Pons (tissue), 1 donor: ENCODE measurements around the gene BTN3A1.
A peak's percentile ranks its signal among the peaks of the same experiment; 100 is the strongest.
"Not testable (repeated sequence)": the region's sequence is repeated elsewhere in the genome, so short reads cannot be mapped to it uniquely, and the experiment has no call there.

Source experiments
- DNase-seq: peaks from one replicate; pipeline ENCODE4 v3.0.0-alpha.2; 2016; ENCODE audit warnings: low spot score

The BTN3A1 gene

DNA sequence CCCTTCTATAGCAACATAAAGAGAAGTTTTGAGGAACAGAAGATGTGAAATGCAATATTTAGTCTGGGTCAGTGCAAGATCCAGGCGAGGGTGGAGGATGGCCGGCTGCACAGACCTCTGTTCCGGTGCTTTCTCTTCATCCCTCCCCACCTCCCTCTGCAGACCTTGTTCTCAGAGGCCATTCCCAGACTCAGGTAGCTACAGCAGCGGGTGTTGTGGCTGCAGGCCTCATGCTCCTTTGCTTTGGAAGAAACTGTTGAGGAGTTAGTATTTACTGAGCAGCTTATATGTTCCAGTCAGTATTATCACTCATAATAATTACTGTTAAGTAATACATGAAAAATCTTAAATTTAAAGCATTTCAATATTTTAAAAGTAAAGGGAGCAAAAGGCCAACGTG, 39.9 kb downstream of the BTN3A1 start:
- no peak for DNase-seq

DNA sequence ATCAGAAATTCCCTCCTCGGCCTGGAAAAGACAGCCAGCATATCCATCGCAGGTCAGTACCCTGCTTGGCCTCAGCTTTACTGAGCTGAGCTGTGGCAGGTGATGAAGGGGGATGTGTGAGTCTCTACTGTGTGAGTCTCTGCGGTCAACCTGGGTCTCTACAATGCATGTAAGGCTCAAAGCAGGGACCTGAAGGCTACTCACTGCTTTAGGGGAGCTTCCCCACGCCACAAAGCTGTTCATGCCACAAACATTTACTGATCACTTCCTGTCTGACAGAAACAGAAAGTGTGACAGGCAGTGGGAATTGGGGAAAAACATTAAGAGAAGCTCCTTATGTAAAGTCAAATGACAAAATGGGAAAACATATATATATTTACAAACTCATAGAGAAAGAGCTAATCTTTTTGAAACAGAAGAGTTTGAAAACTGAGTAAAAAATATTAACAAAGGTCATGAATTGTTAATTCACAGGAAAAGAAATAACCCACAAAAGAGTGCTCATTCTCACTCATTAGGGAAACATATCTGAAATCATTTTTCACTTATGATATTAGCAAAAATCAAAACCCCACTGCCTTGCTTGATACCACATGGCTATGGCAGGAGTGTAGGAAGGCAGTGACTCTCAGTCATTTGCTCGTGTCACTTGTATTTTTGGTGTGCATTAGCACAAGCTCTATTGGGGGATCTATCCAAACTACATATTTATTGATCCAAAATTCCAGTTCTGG, 44.0 kb downstream of the BTN3A1 start:
- no peak for DNase-seq

DNA sequence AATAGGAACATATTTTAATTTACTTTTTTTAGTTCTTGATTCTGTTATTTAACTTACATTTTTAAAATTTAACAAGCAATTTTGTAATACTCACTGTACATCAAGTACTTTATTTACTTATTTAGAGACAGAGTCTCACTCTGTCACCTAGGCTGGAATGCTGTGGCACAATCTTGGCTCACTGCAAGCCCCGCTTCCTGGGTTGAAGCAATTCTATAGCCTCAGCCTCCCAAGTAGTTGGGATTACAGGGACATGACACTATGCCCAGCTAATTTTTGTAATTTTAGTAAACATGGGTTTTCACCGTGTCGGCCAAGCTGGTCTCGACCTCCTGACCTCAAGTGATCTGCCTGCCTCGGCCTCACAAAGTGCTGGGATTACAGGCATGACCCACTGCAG, 45.2 kb downstream of the BTN3A1 start:
- no peak for DNase-seq

DNA sequence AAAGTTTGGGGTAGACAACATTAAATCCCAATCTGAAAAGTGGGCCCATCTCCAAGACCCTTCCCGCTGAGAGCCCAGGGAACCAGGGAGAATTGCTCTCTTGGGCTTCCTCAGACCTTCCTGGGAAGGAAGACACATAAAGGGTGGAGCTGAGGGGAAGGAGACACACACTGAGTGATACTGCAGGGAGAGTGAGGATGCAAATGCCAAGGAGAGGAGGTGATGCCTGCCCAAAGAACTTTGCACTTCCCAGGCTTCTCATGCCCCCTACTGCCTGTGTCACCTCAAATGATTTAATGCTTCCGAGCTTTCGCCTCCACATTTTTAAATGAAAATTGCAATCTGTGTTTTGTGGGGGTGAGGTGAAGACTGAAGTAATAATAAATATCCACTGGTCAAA, 48.2 kb downstream of the BTN3A1 start:
- DNase-seq: no peak

DNA sequence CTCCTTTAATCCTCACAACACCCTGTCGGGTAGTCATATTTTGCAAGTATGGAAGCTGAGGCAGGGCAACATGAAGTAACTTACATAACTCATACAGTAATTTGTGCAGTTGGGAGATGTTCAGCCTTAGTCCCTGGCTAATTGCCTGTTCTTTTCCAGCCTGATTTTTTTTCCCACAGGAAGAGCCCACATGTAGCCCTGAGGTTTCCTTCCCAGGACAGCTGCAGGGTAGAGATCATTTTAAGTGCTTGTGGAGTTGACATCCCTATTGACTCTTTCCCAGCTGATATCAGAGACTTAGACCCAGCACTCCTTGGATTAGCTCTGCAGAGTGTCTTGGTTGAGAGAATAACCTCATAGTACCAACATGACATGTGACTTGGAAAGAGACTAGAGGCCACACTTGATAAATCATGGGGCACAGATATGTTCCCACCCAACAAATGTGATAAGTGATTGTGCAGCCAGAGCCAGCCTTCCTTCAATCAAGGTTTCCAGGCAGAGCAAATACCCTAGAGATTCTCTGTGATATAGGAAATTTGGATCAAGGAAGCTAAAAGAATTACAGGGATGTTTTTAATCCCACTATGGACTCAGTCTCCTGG, 50.7 kb downstream of the BTN3A1 start:
- no peak for DNase-seq

DNA sequence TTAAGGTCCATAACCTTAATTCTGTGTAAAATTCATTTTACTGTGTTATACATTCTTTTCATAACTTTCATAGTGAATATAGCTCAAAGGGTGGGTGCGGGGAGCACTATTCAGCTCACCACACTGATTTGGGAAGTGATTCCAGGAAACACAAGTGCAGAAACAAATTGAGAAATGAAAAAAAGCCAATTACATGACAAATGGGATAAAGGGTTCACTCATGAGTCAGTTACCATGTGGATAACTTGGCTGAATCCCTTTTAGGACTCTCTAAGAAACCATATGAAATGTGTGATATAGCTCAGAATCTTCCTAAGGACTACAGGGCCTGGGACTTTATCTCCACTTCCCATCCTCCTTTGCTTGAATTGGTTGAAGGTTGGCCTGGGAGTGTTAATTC, 52.6 kb downstream of the BTN3A1 start:
- no peak for DNase-seq

DNA sequence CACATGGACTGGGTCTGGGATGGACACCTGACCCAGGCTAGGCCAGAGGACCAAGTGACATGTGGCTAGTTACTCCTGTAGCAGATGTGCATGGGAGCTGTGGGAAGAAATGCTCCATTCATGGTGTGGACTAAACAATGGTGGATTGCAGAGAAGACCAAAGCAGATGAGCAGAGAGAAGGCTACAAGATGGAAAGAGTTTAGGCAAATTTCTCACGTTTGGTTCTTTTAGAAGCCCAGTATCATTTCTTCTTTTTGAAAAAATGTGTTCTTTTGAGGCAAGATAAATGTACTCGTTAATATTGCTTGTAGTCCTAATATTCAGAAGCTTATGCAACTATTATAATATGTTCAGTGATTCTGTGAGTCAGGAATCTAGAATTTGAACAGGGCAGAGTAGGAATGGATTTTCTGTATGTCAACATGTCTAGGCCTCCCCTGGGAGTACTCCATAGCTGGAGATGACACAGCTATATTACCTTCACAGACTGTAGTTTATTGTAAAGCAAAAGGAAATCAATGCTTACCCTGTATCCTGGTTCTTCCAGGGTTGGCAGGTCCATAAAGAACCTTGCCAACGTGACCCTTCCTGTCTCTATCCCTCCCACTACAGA, 53.4 kb downstream of the BTN3A1 start:
- no peak for DNase-seq

DNA sequence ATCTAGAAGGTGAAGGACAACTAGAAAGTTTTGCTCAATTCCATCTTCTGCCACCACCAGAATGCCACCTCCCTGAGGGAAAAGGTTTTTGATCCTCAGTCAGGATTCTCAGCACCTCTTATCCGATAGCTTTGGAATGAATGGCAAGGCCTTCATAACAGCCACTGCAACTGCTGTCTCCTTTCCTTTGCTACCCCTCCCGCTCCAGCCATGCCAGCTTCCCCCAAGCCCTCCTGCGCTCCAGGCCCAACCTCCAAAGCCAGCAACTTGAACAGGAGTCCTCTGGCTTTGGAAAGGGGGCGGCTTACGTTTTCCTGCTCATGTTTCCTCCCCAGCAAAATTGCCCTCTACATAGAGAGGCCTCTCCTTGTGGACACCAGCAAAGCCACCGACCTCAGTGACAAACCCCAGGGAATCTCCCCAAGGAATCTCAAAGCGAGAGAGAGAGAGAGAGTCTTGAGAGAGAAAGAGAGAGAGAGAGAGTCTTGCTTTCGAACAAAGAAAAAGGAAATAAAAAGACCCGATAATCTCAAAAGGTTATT, 55.3 kb downstream of the BTN3A1 start:
- DNase-seq: no peak

DNA sequence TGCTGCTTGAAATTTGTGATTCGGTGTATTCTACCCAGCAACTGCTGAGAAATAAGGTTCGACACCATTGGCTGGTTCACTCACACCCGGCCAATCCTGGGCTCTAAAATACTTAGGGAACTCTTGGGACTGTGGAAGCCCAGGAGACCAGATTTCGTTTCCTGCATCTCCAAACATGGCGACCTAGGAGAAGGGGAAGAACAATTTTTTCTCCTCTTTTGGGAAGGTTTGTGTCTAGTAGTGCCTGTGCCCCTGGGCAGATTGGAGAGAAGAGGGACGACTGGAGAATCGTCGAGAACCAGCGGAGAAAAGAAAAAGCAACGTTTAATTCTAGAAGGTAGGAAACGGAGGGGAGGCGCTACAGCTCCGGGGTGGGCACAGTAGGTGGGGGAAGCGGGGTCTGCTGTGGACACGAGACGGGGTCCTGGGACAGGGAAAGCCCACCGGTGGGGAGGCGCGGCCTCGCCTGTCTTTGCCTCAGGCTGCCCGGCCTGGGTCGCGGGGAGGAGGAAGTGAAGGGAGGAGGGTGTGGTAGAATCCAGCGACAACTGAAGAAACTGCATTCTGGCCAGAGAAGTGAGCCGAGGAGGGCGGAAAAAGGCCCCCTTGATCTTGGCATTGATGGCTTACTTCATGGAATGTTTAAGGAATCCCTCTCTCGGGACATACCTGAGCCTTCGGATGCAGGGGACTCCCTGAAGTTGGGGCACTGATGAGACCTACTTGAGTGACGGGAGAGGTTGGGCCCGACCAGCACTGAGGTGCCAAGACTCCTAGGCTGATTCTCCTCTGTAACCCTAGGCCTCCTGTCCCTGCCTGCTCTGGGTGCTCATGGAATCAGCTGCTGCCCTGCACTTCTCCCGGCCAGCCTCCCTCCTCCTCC, 56.0 kb downstream of the BTN3A1 start, which contains the start of gene BTN2A1:
TSS of gene BTN2A1 (plus strand) at position 150 of the 883 bp plus-strand sequence. CDS start at position 832, 682 bp downstream.
- peak; percentile 99 for DNase-seq

DNA sequence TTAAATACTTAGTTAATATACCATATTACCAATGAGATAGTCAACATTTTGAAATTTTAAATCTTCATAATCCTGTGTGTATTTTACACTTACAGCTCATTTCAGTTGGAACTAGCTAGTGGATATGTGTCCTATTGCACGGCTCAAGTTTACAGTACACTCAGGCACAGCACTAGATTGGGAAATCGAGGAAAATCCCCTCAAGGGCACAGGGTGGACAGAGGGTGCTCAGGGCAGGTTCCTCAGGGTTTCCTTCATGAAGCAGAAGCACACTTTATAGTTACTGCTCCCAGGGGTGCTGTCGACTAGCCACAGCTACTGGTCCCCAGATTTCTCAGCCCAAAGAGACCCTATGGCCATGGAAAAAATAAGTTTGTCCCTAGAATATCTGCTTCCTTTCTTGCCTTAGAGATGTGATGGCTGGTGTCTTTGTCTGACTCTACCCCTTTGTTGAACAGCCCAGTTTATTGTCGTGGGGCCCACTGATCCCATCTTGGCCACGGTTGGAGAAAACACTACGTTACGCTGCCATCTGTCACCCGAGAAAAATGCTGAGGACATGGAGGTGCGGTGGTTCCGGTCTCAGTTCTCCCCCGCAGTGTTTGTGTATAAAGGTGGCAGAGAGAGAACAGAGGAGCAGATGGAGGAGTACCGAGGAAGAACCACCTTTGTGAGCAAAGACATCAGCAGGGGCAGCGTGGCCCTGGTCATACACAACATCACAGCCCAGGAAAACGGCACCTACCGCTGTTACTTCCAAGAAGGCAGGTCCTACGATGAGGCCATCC, 57.1 kb downstream of the BTN3A1 start:
- no peak for DNase-seq

DNA sequence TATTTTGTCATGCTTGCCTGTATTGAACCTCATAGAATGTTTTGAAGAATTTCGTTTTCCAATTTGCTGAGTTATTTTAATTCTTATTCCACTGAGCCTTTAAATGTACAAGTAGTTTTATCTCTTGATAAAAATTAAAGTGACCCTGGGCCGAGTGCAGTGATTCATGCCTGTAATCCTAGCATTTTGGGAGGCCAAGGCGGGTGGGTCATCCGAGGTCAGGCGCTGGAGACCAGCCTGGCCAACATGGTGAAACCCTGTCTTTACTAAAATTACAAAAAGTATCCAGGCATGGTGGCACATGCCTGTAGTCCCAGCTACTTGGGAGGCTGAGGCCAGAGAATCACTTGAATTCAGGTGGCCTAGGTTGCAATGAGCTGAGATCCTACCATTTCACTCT, 59.3 kb downstream of the BTN3A1 start:
- DNase-seq: not testable (repeated sequence)

DNA sequence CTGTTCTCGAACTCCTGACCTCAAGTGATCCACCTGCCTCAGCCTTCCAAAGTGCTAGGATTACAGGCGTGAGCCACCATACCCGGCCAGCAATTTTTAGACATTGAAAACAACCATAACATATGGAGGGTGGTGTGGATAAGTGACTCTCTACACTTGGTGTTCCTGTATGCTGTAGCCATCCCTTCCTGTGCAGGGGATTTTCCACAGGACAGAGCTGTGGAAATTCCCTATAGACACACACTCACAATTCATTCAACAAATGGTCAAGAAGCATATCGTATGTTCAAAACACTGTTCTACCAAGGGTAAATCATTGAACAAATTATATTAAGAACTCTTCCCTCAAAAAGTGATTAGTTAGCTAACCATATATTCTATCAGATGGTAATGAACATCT, 61.9 kb downstream of the BTN3A1 start:
- no peak for DNase-seq

DNA sequence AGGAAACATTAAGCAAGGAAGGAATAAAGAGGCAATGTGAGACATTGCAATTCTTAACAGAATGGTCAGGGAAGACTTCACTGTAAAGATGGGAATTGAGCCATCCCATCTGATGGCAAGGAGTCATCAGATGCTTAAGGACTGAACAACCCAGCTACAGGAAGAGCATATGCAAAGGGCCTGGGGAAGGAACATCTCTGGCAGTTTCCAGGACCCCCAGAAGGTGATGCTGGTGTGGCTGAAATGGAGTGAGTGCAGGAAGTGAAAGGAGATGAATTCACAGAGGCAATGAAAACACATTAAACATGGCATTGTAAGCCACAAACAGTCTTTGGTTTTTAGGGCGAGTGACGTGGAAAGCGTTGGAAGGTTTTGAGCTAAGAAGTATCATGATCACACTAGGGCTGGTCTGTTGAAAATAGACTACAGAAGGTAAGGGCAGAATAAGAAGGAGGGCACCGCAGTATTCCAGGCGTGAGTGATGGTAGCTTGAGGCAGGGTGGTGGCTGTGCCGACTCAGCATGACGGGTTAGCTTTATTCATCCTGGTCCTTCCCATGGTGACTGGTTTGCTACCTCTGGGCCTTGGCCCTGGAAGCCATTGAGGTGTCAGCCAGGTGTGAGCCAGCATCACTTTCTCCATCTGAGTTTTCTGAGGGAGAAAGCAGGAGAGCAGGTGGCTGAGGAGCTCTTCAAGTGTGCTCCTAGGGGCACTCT, 62.5 kb downstream of the BTN3A1 start:
- DNase-seq: no peak
